Measurements from ENCODE around the gene SOCS7. TPM values are rescaled to one million over a fixed set of nuclear protein-coding genes. Genes with fewer than 3 reads are reported as not detected.

Gene SOCS7
- polyA plus RNA-seq, 1 donor (not counting 4 experiments of a cell fraction or from before 2014, with no cell fraction given): 7.5 TPM

DNA sequence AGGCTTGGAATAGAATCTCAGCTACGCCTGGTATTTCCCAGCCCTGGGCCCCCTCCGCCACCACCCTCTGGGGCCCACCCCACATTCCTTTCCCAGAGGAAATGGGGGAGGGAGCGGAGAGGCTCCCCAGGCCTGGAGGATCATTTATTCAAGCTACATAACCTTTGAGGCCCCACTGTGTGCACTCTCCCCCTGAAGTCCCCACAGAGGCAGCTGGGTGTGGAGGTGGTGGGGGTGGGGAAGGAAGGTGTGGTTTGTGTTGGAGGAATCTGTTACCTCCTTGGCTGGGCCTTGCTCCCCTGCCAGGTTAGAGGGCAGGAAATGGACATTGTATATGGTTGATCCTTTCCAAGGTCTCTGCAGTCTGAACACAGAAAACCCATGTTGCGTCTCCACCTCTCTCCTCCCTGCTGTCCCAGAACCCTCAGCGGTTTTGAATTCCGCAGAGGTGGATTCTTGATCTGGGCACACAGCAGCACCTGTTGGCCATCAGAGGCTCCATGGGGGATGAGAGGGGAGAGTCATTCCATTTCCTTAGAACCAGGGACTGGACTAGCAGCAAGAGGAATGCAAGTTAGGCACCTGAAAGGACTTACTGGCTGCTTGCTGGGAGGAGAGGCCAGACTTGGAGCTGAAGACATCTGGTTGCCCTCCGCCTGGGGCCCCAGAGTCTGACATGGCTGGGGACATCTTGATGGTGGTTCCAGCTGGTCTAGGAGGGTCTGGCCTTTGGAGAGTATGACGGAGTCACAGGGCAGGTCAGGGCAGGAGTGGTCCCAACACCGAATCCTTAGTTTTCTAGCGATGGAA is 99.6 kb downstream of the SOCS7 start:
- Histone ChIP-seq H3K4me2 (ENCODE audit: control insufficient read depth, extremely low read depth, insufficient read depth, low read depth, low read length) (peak overlapping the region; percentile 89), H3K79me2 (ENCODE audit: control insufficient read depth, insufficient read depth, low read length) (peaks cover 10% of the 10 kb centered on the region), H3K27me3 (ENCODE audit: control insufficient read depth, extremely low read depth, insufficient read depth, low read length) (no peaks in the 10 kb centered on the region), H3K9ac (ENCODE audit: control insufficient read depth, extremely low read depth, insufficient read depth, low read length) (peak overlapping the region; percentile 22), H3K4me1 (ENCODE audit: control insufficient read depth, extremely low read depth, insufficient read depth, low read length) (peaks cover 79% of the 10 kb centered on the region), H3K36me3 (ENCODE audit: control insufficient read depth in 2 of 2, extremely low read depth in 1 of 2, insufficient read depth in 2 of 2, low read length in 2 of 2) (peaks cover 0 to 4% of the 10 kb centered on the region in 2 experiments), H3K9me3 (ENCODE audit: control insufficient read depth, low read depth, low read length) (no peaks in the 10 kb centered on the region), H2AFZ (ENCODE audit: control insufficient read depth, low read length) (no peak overlapping the region), H3K9me1 (ENCODE audit: control insufficient read depth, extremely low read depth, insufficient read depth, low read length) (peaks cover 2% of the 10 kb centered on the region), H4K20me1 (ENCODE audit: control insufficient read depth, extremely low read depth, insufficient read depth, low read length) (peaks cover 11% of the 10 kb centered on the region), H3K4me3 (ENCODE audit: control insufficient read depth in 2 of 3, extremely low read depth in 1 of 3, insufficient read depth in 2 of 3, low read depth in 1 of 3, low read length in 3 of 3) (peak overlapping the region in 2 of 3 experiments; percentile 33 to 47), H3K27ac (ENCODE audit: control insufficient read depth, insufficient read depth, low read length) (peak overlapping the region; percentile 48)
- TF ChIP-seq, protein P1, sequence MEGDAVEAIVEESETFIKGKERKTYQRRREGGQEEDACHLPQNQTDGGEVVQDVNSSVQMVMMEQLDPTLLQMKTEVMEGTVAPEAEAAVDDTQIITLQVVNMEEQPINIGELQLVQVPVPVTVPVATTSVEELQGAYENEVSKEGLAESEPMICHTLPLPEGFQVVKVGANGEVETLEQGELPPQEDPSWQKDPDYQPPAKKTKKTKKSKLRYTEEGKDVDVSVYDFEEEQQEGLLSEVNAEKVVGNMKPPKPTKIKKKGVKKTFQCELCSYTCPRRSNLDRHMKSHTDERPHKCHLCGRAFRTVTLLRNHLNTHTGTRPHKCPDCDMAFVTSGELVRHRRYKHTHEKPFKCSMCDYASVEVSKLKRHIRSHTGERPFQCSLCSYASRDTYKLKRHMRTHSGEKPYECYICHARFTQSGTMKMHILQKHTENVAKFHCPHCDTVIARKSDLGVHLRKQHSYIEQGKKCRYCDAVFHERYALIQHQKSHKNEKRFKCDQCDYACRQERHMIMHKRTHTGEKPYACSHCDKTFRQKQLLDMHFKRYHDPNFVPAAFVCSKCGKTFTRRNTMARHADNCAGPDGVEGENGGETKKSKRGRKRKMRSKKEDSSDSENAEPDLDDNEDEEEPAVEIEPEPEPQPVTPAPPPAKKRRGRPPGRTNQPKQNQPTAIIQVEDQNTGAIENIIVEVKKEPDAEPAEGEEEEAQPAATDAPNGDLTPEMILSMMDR (optimal IDR thresholded peaks at IDR 0.05 in 1 of 3, IDR thresholded peaks at IDR 0.05 in 1 of 3, conservative IDR thresholded peaks at IDR 0.05 in 1 of 3; ENCODE audit: extremely low read depth in 1 of 3, insufficient read depth in 2 of 3, low read length in 3 of 3): no peak
- TF ChIP-seq EZH2 (IDR thresholded peaks at IDR 0.05; ENCODE audit: low read length): no peak
- DNase-seq (ENCODE audit: low read depth, low spot score) (no peak), FAIRE-seq (no peak)
- dilution Hi-C loops (cut with MboI; ENCODE audit: extremely low pct_ligation_motif_present, low sequenced_read_pairs): no loop called here

DNA sequence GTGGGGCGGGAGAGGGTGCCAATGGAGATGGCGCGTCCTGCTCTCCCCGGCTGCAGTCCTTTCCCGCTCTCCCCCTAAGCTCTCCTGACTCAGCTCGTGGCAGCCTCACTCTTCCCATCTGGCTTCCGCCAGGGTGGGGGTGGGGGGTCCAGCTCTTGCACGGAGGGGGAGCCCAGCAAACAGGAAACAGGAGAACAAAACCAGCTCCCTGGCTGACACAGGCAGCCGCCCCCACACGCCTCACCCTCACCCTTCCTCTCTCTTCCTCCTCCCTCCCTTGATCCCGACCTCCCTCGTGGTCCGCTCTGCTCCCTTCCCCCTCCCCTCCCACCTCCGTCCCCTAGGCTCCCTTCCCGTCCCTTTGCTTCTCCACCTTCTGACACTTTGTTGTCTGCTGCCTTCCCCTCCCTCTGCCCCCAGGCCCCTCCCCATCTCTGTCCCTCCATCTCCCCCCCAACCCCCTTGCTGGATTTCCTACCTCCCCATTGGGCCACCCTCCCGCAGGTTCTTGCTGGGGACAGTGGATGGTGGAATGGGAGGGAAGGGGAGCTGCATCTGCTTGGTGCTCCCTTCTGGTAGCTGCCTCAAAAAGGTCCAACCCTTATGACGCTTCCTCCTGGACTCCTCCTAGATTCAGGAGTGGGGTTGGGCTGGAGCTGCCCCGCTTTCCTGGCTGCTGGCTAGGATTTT is 100.3 kb downstream of the SOCS7 start:
- H3K9ac ChIP-seq (ENCODE audit: control insufficient read depth, extremely low read depth, insufficient read depth, low read length): no peak overlapping the region

More for the DNA sequence above, 100.3 kb downstream of the SOCS7 start:
- Histone ChIP-seq H3K4me2 (ENCODE audit: control insufficient read depth, extremely low read depth, insufficient read depth, low read depth, low read length) (peak overlapping the region; percentile 89), H3K9me1 (ENCODE audit: control insufficient read depth, extremely low read depth, insufficient read depth, low read length) (peaks cover 2% of the 10 kb centered on the region), H3K9me3 (ENCODE audit: control insufficient read depth, low read depth, low read length) (no peaks in the 10 kb centered on the region), H3K27me3 (ENCODE audit: control insufficient read depth, extremely low read depth, insufficient read depth, low read length) (no peaks in the 10 kb centered on the region), H3K79me2 (ENCODE audit: control insufficient read depth, insufficient read depth, low read length) (peaks cover 11% of the 10 kb centered on the region), H2AFZ (ENCODE audit: control insufficient read depth, low read length) (no peak overlapping the region), H3K27ac (ENCODE audit: control insufficient read depth, insufficient read depth, low read length) (peak overlapping the region; percentile 48), H3K4me3 (ENCODE audit: control insufficient read depth in 2 of 3, extremely low read depth in 1 of 3, insufficient read depth in 2 of 3, low read depth in 1 of 3, low read length in 3 of 3) (peak overlapping the region in 1 of 3 experiments; percentile 47), H4K20me1 (ENCODE audit: control insufficient read depth, extremely low read depth, insufficient read depth, low read length) (peaks cover 12% of the 10 kb centered on the region), H3K4me1 (ENCODE audit: control insufficient read depth, extremely low read depth, insufficient read depth, low read length) (peaks cover 80% of the 10 kb centered on the region), H3K36me3 (ENCODE audit: control insufficient read depth in 2 of 2, extremely low read depth in 1 of 2, insufficient read depth in 2 of 2, low read length in 2 of 2) (peaks cover 0 to 5% of the 10 kb centered on the region in 2 experiments)
- dilution Hi-C loops (cut with MboI; ENCODE audit: extremely low pct_ligation_motif_present, low sequenced_read_pairs): no loop called here
- DNase-seq (ENCODE audit: low read depth, low spot score): no peak
- no peak for FAIRE-seq
- TF ChIP-seq, protein P1 (optimal IDR thresholded peaks at IDR 0.05 in 1 of 3, IDR thresholded peaks at IDR 0.05 in 1 of 3, conservative IDR thresholded peaks at IDR 0.05 in 1 of 3; ENCODE audit: extremely low read depth in 1 of 3, insufficient read depth in 2 of 3, low read length in 3 of 3): no peak
- TF ChIP-seq EZH2 (IDR thresholded peaks at IDR 0.05; ENCODE audit: low read length): no peak

Measured in keratinocyte (primary cell).